Stimulated activated CD8-positive, alpha-beta memory T cell treated with anti-CD3 and anti-CD28 coated beads, Interleukin-15, amount 100 ng/mL, for 48 hours (primary cell): ENCODE results near the gene RALGDS.
"Not testable (repeated sequence)": the region's sequence is repeated elsewhere in the genome, so short reads cannot be mapped to it uniquely, and the experiment has no call there.

Experiments
- DNase-seq, 2 donors: peaks; one replicate each; pipeline ENCODE4 v3.0.0-alpha.2; 2020; ENCODE audit warnings: low read depth in 2 of 2

RALGDS gene

GRCh38 chr9:133067813-133068212, 53.2 kb downstream of the RALGDS start:
- no peak for DNase-seq

- DNase-seq, result no peak
Measured at GRCh38 chr9:133067006-133067405, 54.0 kb downstream of the RALGDS start.

- no peak for DNase-seq
Measured at GRCh38 chr9:133066181-133066983, 54.7 kb downstream of the RALGDS start.

- no peak for DNase-seq
Measured at GRCh38 chr9:133065070-133065388, 56.0 kb downstream of the RALGDS start.

- DNase-seq, result no peak
Measured at GRCh38 chr9:133064241-133065069, 56.6 kb downstream of the RALGDS start.

GRCh38 chr9:133063500-133064231, 57.4 kb downstream of the RALGDS start:
- no peak for DNase-seq

GRCh38 chr9:133063159-133063499, 57.9 kb downstream of the RALGDS start:
- DNase-seq, result no peak

- not testable (repeated sequence) for DNase-seq
Measured at GRCh38 chr9:133062569-133062968, 58.5 kb downstream of the RALGDS start.

GRCh38 chr9:133061764-133062145, 59.3 kb downstream of the RALGDS start, which contains the start of gene CEL:
Gene CEL (plus strand): TSS chr9:133061981. CDS start chr9:133062003, 22 bp downstream.
- not testable (repeated sequence) for DNase-seq

GRCh38 chr9:133061019-133061763, 59.8 kb downstream of the RALGDS start:
- not testable (repeated sequence) for DNase-seq

- DNase-seq, result no peak
Measured at GRCh38 chr9:133060417-133060841, 60.6 kb downstream of the RALGDS start.

GRCh38 chr9:133059623-133060022, 61.4 kb downstream of the RALGDS start:
- DNase-seq, result no peak

GRCh38 chr9:133058550-133059320, 62.3 kb downstream of the RALGDS start:
- DNase-seq, result no peak

- no peak for DNase-seq
Measured at GRCh38 chr9:133058071-133058470, 63.0 kb downstream of the RALGDS start.

- DNase-seq, result no peak
Measured at GRCh38 chr9:133057553-133057952, 63.5 kb downstream of the RALGDS start.

- no peak for DNase-seq
Measured at GRCh38 chr9:133057006-133057405, 64.0 kb downstream of the RALGDS start.

- no peak for DNase-seq
Measured at GRCh38 chr9:133056533-133056932, 64.5 kb downstream of the RALGDS start.

GRCh38 chr9:133055788-133056420, 65.1 kb downstream of the RALGDS start:
- DNase-seq, result no peak

GRCh38 chr9:133054966-133055365, 66.1 kb downstream of the RALGDS start:
- no peak for DNase-seq

- no peak for DNase-seq
Measured at GRCh38 chr9:133054194-133054890, 66.7 kb downstream of the RALGDS start.
